Measurements from ENCODE around the gene PPP1R14B. TPM values are rescaled to one million over a fixed set of nuclear protein-coding genes. Genes with fewer than 3 reads are reported as not detected.

The PPP1R14B gene
- polyA plus RNA-seq, 1 experiment, result 283 TPM

DNA sequence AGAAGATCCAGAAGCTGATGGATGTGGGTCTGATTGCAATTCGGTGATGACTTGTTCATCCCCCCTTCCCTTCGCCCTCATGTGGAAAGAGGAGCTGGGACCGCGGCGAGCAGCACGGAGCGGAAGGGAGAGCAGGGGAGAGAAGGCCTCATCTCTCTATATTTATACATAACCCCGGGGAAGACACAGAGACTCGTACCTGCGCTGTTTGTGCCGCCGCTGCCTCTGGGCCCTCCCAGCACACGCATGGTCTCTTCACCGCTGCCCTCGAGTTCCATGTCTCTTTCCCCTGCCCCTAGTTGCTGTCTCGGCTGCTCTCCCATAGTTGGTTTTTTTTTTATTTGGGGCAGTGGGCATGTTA, 42.7 kb downstream of the PPP1R14B start:
- CTCF ChIA-PET, result interaction anchor here (0.6 to 16.6 kb wide), 25 partner anchors 10 to 202 kb away, joined by 3 to 229 read pairs (median 6); partner anchors contain the start of genes CATSPERZ, ESRRA, FKBP2 and PLCB3
- no peak for TF ChIP-seq CTCF (IDR thresholded peaks at IDR 0.05; ENCODE audit: insufficient read depth, low read depth, low read length)
- Histone ChIP-seq H3K36me3 (ENCODE audit: control insufficient read depth, insufficient read depth, low read length) (peaks cover 29% of the 10 kb centered on the region), H3K27me3 (ENCODE audit: control insufficient read depth, insufficient read depth, low read length) (no peaks in the 10 kb centered on the region), H3K4me3 (ENCODE audit: low read depth, low read length) (no peak overlapping the region)
- no peak for DNase-seq (ENCODE audit: low read depth)
- POLR2A ChIA-PET, result interaction anchor here (0.6 kb wide), 1 partner anchor 12 kb away, joined by 4 read pairs; no protein-coding TSS in a partner anchor

DNA sequence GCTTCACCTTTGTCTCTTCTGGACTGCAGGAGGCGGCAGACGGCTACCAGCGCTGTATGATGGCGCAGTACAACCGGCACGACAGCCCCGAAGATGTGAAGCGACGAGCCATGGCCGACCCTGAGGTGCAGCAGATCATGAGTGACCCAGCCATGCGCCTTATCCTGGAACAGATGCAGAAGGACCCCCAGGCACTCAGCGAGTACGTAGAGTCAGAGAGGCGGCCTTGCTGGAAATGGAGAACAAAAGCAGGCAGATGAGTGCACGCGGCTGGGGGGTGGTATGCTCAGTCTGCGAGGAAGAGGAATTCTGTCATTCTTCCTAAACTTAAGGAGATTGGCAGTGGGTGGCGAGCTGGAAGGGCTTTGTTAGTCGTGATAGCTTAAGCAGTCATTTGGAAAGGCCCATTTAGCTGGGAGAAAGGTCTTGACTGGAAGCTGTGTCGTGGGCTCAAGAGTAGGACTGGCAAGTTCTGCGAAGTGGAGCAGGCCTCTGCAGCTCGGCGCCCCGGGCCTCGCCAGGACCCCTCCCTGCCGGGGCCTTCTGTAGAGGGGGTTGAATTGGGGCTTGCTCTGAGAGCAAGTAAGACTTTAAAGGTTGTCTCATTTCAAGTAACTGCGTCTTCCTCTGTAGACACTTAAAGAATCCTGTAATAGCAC, 43.2 kb downstream of the PPP1R14B start:
- Histone ChIP-seq H3K36me3 (ENCODE audit: control insufficient read depth, insufficient read depth, low read length) (peaks cover 29% of the 10 kb centered on the region), H3K27me3 (ENCODE audit: control insufficient read depth, insufficient read depth, low read length) (no peaks in the 10 kb centered on the region), H3K4me3 (ENCODE audit: low read depth, low read length) (no peak overlapping the region)
- ChIA-PET CTCF (interaction anchor here (0.6 to 16.6 kb wide), 15 partner anchors 10 to 193 kb away, joined by 3 to 229 read pairs (median 9); partner anchors contain the start of genes CATSPERZ, ESRRA, PLCB3 and PPP1R14B), POLR2A (no interaction called here)
- no peak for TF ChIP-seq CTCF (IDR thresholded peaks at IDR 0.05; ENCODE audit: insufficient read depth, low read depth, low read length)
- no peak for DNase-seq (ENCODE audit: low read depth)

DNA sequence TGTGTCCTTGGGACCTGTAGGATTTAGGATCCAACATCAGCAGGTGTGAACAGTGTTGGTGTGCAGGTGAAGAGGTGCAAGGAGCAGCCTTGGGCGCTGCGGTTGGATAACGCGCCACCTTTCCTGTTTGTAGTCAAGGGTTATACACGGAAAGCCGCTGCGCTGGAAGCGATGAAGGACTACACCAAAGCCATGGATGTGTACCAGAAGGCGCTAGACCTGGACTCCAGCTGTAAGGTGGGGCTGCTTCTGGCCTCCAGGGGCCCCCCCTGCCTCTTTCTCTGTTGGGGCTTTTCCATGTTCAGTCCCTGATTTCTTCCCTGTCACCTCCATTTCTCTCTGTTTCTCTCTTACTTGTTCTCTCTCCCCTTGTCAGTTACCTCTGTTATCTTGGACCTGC, 43.8 kb downstream of the PPP1R14B start:
- POLR2A ChIA-PET, result no interaction called here
- DNase-seq (ENCODE audit: low read depth), result no peak
- no peak for TF ChIP-seq CTCF (IDR thresholded peaks at IDR 0.05; ENCODE audit: insufficient read depth, low read depth, low read length)
- Histone ChIP-seq H3K27me3 (ENCODE audit: control insufficient read depth, insufficient read depth, low read length) (no peaks in the 10 kb centered on the region), H3K36me3 (ENCODE audit: control insufficient read depth, insufficient read depth, low read length) (peaks cover 29% of the 10 kb centered on the region), H3K4me3 (ENCODE audit: low read depth, low read length) (no peak overlapping the region)
- CTCF ChIA-PET, result interaction anchor here (0.6 to 16.6 kb wide), 5 partner anchors 9 to 100 kb away, joined by 3 to 229 read pairs (median 6); partner anchors contain the start of genes CATSPERZ and ESRRA

DNA sequence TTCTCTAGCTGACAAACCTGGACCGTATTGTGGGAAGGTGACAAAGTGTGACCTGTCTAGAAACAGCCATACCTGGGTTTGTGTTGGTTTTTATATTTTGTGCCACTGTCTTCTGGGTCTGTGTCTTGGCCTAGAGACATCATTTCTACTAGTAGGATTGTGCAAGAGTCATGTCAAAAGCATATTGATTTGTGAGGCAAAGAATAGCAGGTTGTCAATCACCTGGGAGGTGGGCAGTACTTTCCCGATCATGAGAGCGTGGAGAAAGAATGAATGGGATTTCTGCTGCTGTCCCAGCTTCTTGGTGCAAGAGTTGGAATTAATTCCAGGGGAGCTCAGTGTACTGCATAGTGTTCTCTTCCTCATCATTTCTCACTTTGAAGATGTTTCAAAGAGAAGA, 45.2 kb downstream of the PPP1R14B start:
- DNase-seq (ENCODE audit: low read depth), result no peak
- H3K36me3 ChIP-seq (ENCODE audit: control insufficient read depth, insufficient read depth, low read length), result peaks cover 36% of the 10 kb centered on the region
- CTCF ChIA-PET, result interaction anchor here (16.6 kb wide), 1 partner anchor 101 kb away, joined by 229 read pairs; the partner anchor contains the start of genes CATSPERZ and ESRRA

More for the DNA sequence above, 45.2 kb downstream of the PPP1R14B start:
- POLR2A ChIA-PET, result no interaction called here
- TF ChIP-seq CTCF (IDR thresholded peaks at IDR 0.05; ENCODE audit: insufficient read depth, low read depth, low read length), result no peak
- no peak overlapping the region for H3K4me3 ChIP-seq (ENCODE audit: low read depth, low read length)
- H3K27me3 ChIP-seq (ENCODE audit: control insufficient read depth, insufficient read depth, low read length), result no peaks in the 10 kb centered on the region
